MM.1S (cell line): ENCODE data around the gene ZNF613.

Experiments used
- DNase-seq: peaks from one replicate; pipeline ENCODE4 v3.0.0-alpha.2; 2015
- H2AFZ ChIP-seq: fragments of 300-600 bp; sonication (generic); 2 replicates; pipeline ENCODE4 v1.6.0; 2016; ENCODE audit warnings: antibody characterized with exemption, low read length
- H3F3A ChIP-seq: fragments of 300-600 bp; sonication (generic); 2 replicates; pipeline ENCODE4 v1.6.1; 2016; ENCODE audit warnings: mild to moderate bottlenecking, antibody characterized with exemption, low read length, moderate library complexity, mixed read lengths; ENCODE audit not compliant: insufficient read depth
- H3K27ac ChIP-seq: fragments of 300-600 bp; sonication (generic); 2 replicates; pipeline ENCODE4 v1.5.1; 2016; ENCODE audit warnings: mild to moderate bottlenecking, low read length
- H3K27me3 ChIP-seq: fragments of 300-600 bp; sonication (generic); replicated peaks from 2 replicates; pipeline ENCODE4 v1.6.0; 2016; ENCODE audit warnings: low read length; ENCODE audit not compliant: insufficient read depth
- H3K36me3 ChIP-seq: fragments of 300-600 bp; sonication (generic); replicated peaks from 2 replicates; pipeline ENCODE4 v1.6.1; 2016; ENCODE audit warnings: mild to moderate bottlenecking, low read length, mixed read lengths; ENCODE audit not compliant: insufficient read depth
- H3K4me1 ChIP-seq: fragments of 300-600 bp; sonication (generic); 2 replicates; pipeline ENCODE4 v1.6.1; 2016; ENCODE audit warnings: low read length, mixed read lengths
- H3K4me2 ChIP-seq: fragments of 300-600 bp; sonication (generic); 2 replicates; pipeline ENCODE4 v1.6.0; 2016; ENCODE audit warnings: low read depth, low read length
- H3K4me3 ChIP-seq: fragments of 300-600 bp; sonication (generic); 2 replicates; pipeline ENCODE4 v1.5.1; 2016; ENCODE audit warnings: low read length, mixed read lengths
- H3K79me2 ChIP-seq: fragments of 300-600 bp; sonication (generic); 2 replicates; pipeline ENCODE4 v1.6.1; 2016; ENCODE audit warnings: mixed run types, low read length, mixed read lengths
- H3K9ac ChIP-seq: fragments of 300-600 bp; sonication (generic); 2 replicates; pipeline ENCODE4 v1.6.1; 2016; ENCODE audit warnings: low read length, mixed read lengths
- H3K9me2 ChIP-seq: fragments of 300-600 bp; sonication (generic); replicated peaks from 2 replicates; pipeline ENCODE4 v1.6.1; 2016; ENCODE audit warnings: mild to moderate bottlenecking, low read length, mixed read lengths; ENCODE audit not compliant: insufficient read depth
- H3K9me3 ChIP-seq: fragments of 300-600 bp; sonication (generic); replicated peaks from 2 replicates; pipeline ENCODE4 v1.6.1; 2016; ENCODE audit warnings: mild to moderate bottlenecking, low read length, mixed read lengths; ENCODE audit not compliant: insufficient read depth
- H4K20me1 ChIP-seq: fragments of 300-600 bp; sonication (generic); 2 replicates; pipeline ENCODE4 v1.6.1; 2016; ENCODE audit warnings: mild to moderate bottlenecking, low read length, moderate library complexity, mixed read lengths; ENCODE audit not compliant: insufficient read depth
- CTCF ChIP-seq: fragments of 300-600 bp; sonication (generic); IDR thresholded peaks from 2 replicates; pipeline ENCODE4 v1.5.1; 2016; ENCODE audit warnings: antibody characterized with exemption, low read length, mixed read lengths
- EZH2 ChIP-seq: fragments of 300-600 bp; sonication (generic); optimal IDR thresholded peaks from 2 replicates; pipeline ENCODE3; 2017; ENCODE audit warnings: low read depth, mild to moderate bottlenecking, antibody characterized with exemption, low read length, mixed read lengths
- EZH2phosphoT487 ChIP-seq: fragments of 300-600 bp; sonication (generic); IDR thresholded peaks from 2 replicates; pipeline ENCODE4 v1.6.1; 2018; ENCODE audit warnings: antibody characterized with exemption, low read length

Gene ZNF613

GRCh38 chr19:51976852-51977251 is 49.6 kb downstream of the ZNF613 start:
- Histone ChIP-seq H3K9ac (no peak overlapping the region), H3K27ac (no peak overlapping the region), H3K36me3 (peaks cover 9% of the 10 kb centered on the region), H3K27me3 (no peaks in the 10 kb centered on the region), H2AFZ (no peak overlapping the region), H3F3A (no peaks in the 10 kb centered on the region), H3K4me1 (no peaks in the 10 kb centered on the region), H3K4me3 (no peak overlapping the region), H3K79me2 (0 out of 2 replicates have a peak, but pooled peaks cover 3% of the 10 kb centered on the region), H3K9me2 (no peaks in the 10 kb centered on the region), H4K20me1 (no peaks in the 10 kb centered on the region), H3K4me2 (no peak overlapping the region), H3K9me3 (no peaks in the 10 kb centered on the region; the same call in 1 of the 2 replicates)
- TF ChIP-seq EZH2: no peak
- no peak for TF ChIP-seq CTCF
- no peak for TF ChIP-seq EZH2phosphoT487
- no peak for DNase-seq

- Histone ChIP-seq H3K4me3 (no peak overlapping the region), H4K20me1 (no peaks in the 10 kb centered on the region), H3K79me2 (0 out of 2 replicates have a peak, but pooled peaks cover 3% of the 10 kb centered on the region), H3K4me1 (no peaks in the 10 kb centered on the region), H3K27ac (no peak overlapping the region), H3F3A (no peaks in the 10 kb centered on the region), H3K9ac (no peak overlapping the region), H3K36me3 (peaks cover 8% of the 10 kb centered on the region), H3K4me2 (no peak overlapping the region), H3K9me3 (no peaks in the 10 kb centered on the region; the same call in 1 of the 2 replicates), H2AFZ (no peak overlapping the region), H3K27me3 (no peaks in the 10 kb centered on the region), H3K9me2 (no peaks in the 10 kb centered on the region)
- DNase-seq: no peak
- no peak for TF ChIP-seq EZH2
- TF ChIP-seq CTCF: no peak
- TF ChIP-seq EZH2phosphoT487: no peak
These were observed 50.1 kb downstream of the ZNF613 start for GRCh38 chr19:51977346-51977745.

- H3K4me1 ChIP-seq: no peaks in the 10 kb centered on the region
- 0 out of 2 replicates have a peak, but pooled peaks cover 11% of the 10 kb centered on the region for H3K79me2 ChIP-seq
- H4K20me1 ChIP-seq: no peaks in the 10 kb centered on the region
- no peak overlapping the region for H3K9ac ChIP-seq
- H3F3A ChIP-seq: no peaks in the 10 kb centered on the region
- H3K27me3 ChIP-seq: no peaks in the 10 kb centered on the region
- TF ChIP-seq EZH2 (no peak), EZH2phosphoT487 (no peak), CTCF (no peak)
- H3K36me3 ChIP-seq: peaks cover 4% of the 10 kb centered on the region; the same call in 1 of the 2 replicates
- H2AFZ ChIP-seq: no peak overlapping the region
- H3K9me2 ChIP-seq: no peaks in the 10 kb centered on the region
- no peak overlapping the region for H3K4me2 ChIP-seq
- H3K4me3 ChIP-seq: no peak overlapping the region
- H3K9me3 ChIP-seq: no peaks in the 10 kb centered on the region; the same call in 1 of the 2 replicates
- no peak for DNase-seq
- no peak overlapping the region for H3K27ac ChIP-seq
These were observed 51.6 kb downstream of the ZNF613 start for GRCh38 chr19:51978882-51979281.
